Lung (tissue), 12 donors: ENCODE measurements around the gene ATP1B1. TPM values are rescaled to one million over a fixed set of nuclear protein-coding genes. Genes with fewer than 3 reads are reported as not detected.

Experiments used
- ATAC-seq: fragments of 200-7000 bp; cut with Tn5 transposase; one replicate; pipeline ENCODE4 v1.9.1; 2020; ENCODE audit warnings: moderate number of reproducible peaks; ENCODE audit not compliant: insufficient read depth, low FRiP score
- DNase-seq, 3 donors: peaks; one replicate each; pipeline ENCODE4 v3.0.0-alpha.2; 2013 to 2017
- H3K27ac ChIP-seq, 2 donors: one replicate each; pipeline ENCODE4 v1.5.1; 2013; ENCODE audit warnings: mild to moderate bottlenecking in 2 of 2, moderate library complexity in 2 of 2, control low read depth in 1 of 2, inconsistent platforms in 1 of 2, low read depth in 1 of 2, low read length in 1 of 2
- H3K27me3 ChIP-seq, 3 donors: one replicate each; pipeline ENCODE4 v1.5.1; 2013; ENCODE audit warnings: low read length in 2 of 3; ENCODE audit not compliant: control insufficient read depth in 3 of 3, insufficient read depth in 3 of 3
- H3K36me3 ChIP-seq, 4 donors: one replicate each; pipeline ENCODE4 v1.5.1; 2013; ENCODE audit warnings: low read length in 4 of 4, mild to moderate bottlenecking in 1 of 4, moderate library complexity in 1 of 4; ENCODE audit not compliant: control insufficient read depth in 4 of 4, insufficient read depth in 4 of 4
- H3K4me1 ChIP-seq, 5 donors: one replicate each; pipeline ENCODE4 v1.5.1; 2013; ENCODE audit warnings: low read length in 5 of 5, mild to moderate bottlenecking in 2 of 5, moderate library complexity in 1 of 5; ENCODE audit not compliant: control insufficient read depth in 5 of 5, insufficient read depth in 5 of 5
- H3K4me3 ChIP-seq: one replicate; pipeline ENCODE4 v1.5.1; 2013; ENCODE audit warnings: mild to moderate bottlenecking, control low read depth, moderate library complexity
- H3K9ac ChIP-seq, 2 donors: one replicate each; pipeline ENCODE4 v1.5.1; 2013; ENCODE audit warnings: low read length in 2 of 2, control low read depth in 1 of 2; ENCODE audit not compliant: insufficient read depth in 1 of 2
- H3K9me3 ChIP-seq, 4 donors: one replicate each; pipeline ENCODE4 v1.5.1; 2013; ENCODE audit warnings: low read length in 3 of 4, mild to moderate bottlenecking in 1 of 4, moderate library complexity in 1 of 4; ENCODE audit not compliant: control insufficient read depth in 4 of 4, insufficient read depth in 3 of 4
- CTCF ChIP-seq: IDR thresholded peaks from 2 replicates; pipeline ENCODE4 v1.5.1; 2012; ENCODE audit warnings: mild to moderate bottlenecking; ENCODE audit errors: control extremely low read depth, extremely low read depth
- WGBS, 2 donors: extraction: QIAGEN DNeasy Blood & Tissue Kit; methylation state at CpG; one replicate each; pipeline ENCODE4 v1.1.7; 2013; 5-methylcytosine and 5-hydroxymethylcytosine counted together
- polyA plus RNA-seq, 2 donors: library from polyadenylated mRNA; stranded (reverse); fragments of 200-250 nt; gene quantifications; one replicate each; pipeline ENCODE4 v1.2.1, GENCODE V29; 2013
- total RNA-seq, 2 donors: library from RNA; depleted of rRNA in 1 of 2; stranded (reverse); fragments of >200 nt in 1 of 2; gene quantifications; one replicate each; pipeline ENCODE4 v1.2.1, GENCODE V29; 2014 to 2021
- donor health status: control.
- donor health status: control.
- donor health status: Bipolar disorder and iron deficiency.
- donor health status: healthy.
- donor health status: DM: yes; HTN: yes; CAD: no.

The ATP1B1 gene
- total and polyA plus RNA-seq, 4 donors: 105 to 226 (median 167) TPM

GRCh38 chr1:169130683-169131082 lies 24.2 kb downstream of the ATP1B1 start:
- WGBS, 2 donors: 93% methylated on average over 4 of the region's 4 CpGs
- Histone ChIP-seq H3K9me3 (no peaks in the 10 kb centered on the region), H3K36me3 (peaks cover 7 to 44% (median 29%) of the 10 kb centered on the region in 4 donors), H3K9ac (no peak overlapping the region), H3K4me3 (no peak overlapping the region), H3K4me1 (peaks cover 0 to 18% (median 0%) of the 10 kb centered on the region in 5 donors), H3K27ac (no peak overlapping the region), H3K27me3 (no peaks in the 10 kb centered on the region)
- DNase-seq (no peak), ATAC-seq (no peak)
- no peak for TF ChIP-seq CTCF

- Histone ChIP-seq H3K4me1 (peaks cover 0 to 17% (median 0%) of the 10 kb centered on the region in 5 donors), H3K36me3 (peaks cover 5 to 35% (median 22%) of the 10 kb centered on the region in 4 donors), H3K4me3 (no peak overlapping the region), H3K27ac (no peak overlapping the region), H3K9me3 (no peaks in the 10 kb centered on the region), H3K9ac (no peak overlapping the region), H3K27me3 (no peaks in the 10 kb centered on the region)
- TF ChIP-seq CTCF: no peak
- no peak for DNase-seq
- 84 to 86% methylated on average over 4 of the region's 4 CpGs for WGBS, 2 donors
- ATAC-seq: no peak
These were observed 26.2 kb downstream of the ATP1B1 start for GRCh38 chr1:169132512-169133227.

GRCh38 chr1:169133228-169133576 lies 26.7 kb downstream of the ATP1B1 start:
- ATAC-seq (no peak), DNase-seq (no peak)
- no peaks in the 10 kb centered on the region for H3K27me3 ChIP-seq
- no peak overlapping the region for H3K27ac ChIP-seq
- no peak overlapping the region for H3K9ac ChIP-seq
- peaks cover 0 to 17% (median 0%) of the 10 kb centered on the region in 5 donors for H3K4me1 ChIP-seq
- H3K9me3 ChIP-seq: no peaks in the 10 kb centered on the region
- 82 to 85% methylated on average over 5 of the region's 5 CpGs for WGBS, 2 donors
- H3K4me3 ChIP-seq: no peak overlapping the region
- TF ChIP-seq CTCF: no peak
- peaks cover 5 to 35% (median 20%) of the 10 kb centered on the region in 4 donors for H3K36me3 ChIP-seq
